HEK293T (cell line): ENCODE data around the gene FARP1.

ENCODE experiments used
- CTCF ChIA-PET: fragments of 350-600 bp; formaldehyde crosslinking; extraction: SDS; loops from one replicate; lab custom pipeline; 2021; ENCODE audit warnings: antibody characterized with exemption, inconsistent platforms; lab: Yijun Ruan, JAX
- POLR2A ChIA-PET: fragments of 350-600 bp; formaldehyde crosslinking; extraction: SDS; loops from one replicate; lab custom pipeline; 2020; ENCODE audit warnings: antibody characterized with exemption, inconsistent platforms; lab: Yijun Ruan, JAX
- DNase-seq: peaks from one replicate; pipeline ENCODE4 v3.0.0; 2012; ENCODE audit warnings: mixed read lengths; ENCODE audit errors: extremely low spot score
- ARNT ChIP-seq: fragments of 450-650 bp; IDR thresholded peaks from 2 replicates; pipeline ENCODE4 v1.6.1; 2017; ENCODE audit warnings: mild to moderate bottlenecking
- BHLHE40 ChIP-seq: fragments of 450-650 bp; IDR thresholded peaks from 2 replicates; pipeline ENCODE4 v1.6.1; 2016; ENCODE audit warnings: mild to moderate bottlenecking, moderate library complexity, borderline replicate concordance
- CTBP1 ChIP-seq: fragments of 450-650 bp; IDR thresholded peaks from 2 replicates; pipeline ENCODE4 v1.6.1; 2016; ENCODE audit warnings: borderline replicate concordance
- ELF4 ChIP-seq: fragments of 450-650 bp; IDR thresholded peaks from 2 replicates; pipeline ENCODE4 v1.6.1; 2017; ENCODE audit warnings: antibody characterized with exemption
- FOXA1 ChIP-seq: fragments of 450-650 bp; IDR thresholded peaks from 2 replicates; pipeline ENCODE4 v1.6.1; 2016; ENCODE audit warnings: mild to moderate bottlenecking
- FOXK2 ChIP-seq: fragments of 450-650 bp; IDR thresholded peaks from 2 replicates; pipeline ENCODE4 v1.6.1; 2016; ENCODE audit warnings: mild to moderate bottlenecking
- FOXM1 ChIP-seq: fragments of 450-650 bp; IDR thresholded peaks from 2 replicates; pipeline ENCODE4 v1.6.1; 2017; ENCODE audit warnings: mild to moderate bottlenecking, borderline replicate concordance
- HDGF ChIP-seq: fragments of 450-650 bp; IDR thresholded peaks from 2 replicates; pipeline ENCODE4 v1.6.1; 2017; ENCODE audit warnings: antibody characterized with exemption, borderline replicate concordance
- L3MBTL2 ChIP-seq: fragments of 450-650 bp; conservative IDR thresholded peaks from 2 replicates; pipeline ENCODE4 v1.6.1; 2016; ENCODE audit warnings: mild to moderate bottlenecking
- LEF1 ChIP-seq: fragments of 450-650 bp; IDR thresholded peaks from 2 replicates; pipeline ENCODE4 v1.6.1; 2017; ENCODE audit warnings: mild to moderate bottlenecking, borderline replicate concordance
- NFRKB ChIP-seq: fragments of 450-650 bp; IDR thresholded peaks from 2 replicates; pipeline ENCODE4 v1.6.1; 2016; ENCODE audit warnings: mild to moderate bottlenecking, moderate library complexity
- PKNOX1 ChIP-seq: fragments of 450-650 bp; IDR thresholded peaks from 2 replicates; pipeline ENCODE4 v1.6.1; 2016
- SP1 ChIP-seq: fragments of 450-650 bp; IDR thresholded peaks from 2 replicates; pipeline ENCODE4 v1.6.1; 2017
- SUZ12 ChIP-seq: fragments of 450-650 bp; IDR thresholded peaks from 2 replicates; pipeline ENCODE4 v1.6.1; 2016; ENCODE audit warnings: mild to moderate bottlenecking
- TARDBP ChIP-seq: fragments of 450-650 bp; IDR thresholded peaks from 2 replicates; pipeline ENCODE4 v1.6.1; 2016
- ZNF384 ChIP-seq: fragments of 450-650 bp; IDR thresholded peaks from 2 replicates; pipeline ENCODE4 v1.6.1; 2016

FARP1 gene

GRCh38 chr13:98187155-98187964, 44.5 kb downstream of the FARP1 start:
- no peak for TF ChIP-seq LEF1
- TF ChIP-seq PKNOX1 = peak; percentile 37; the same call in 1 of the 2 replicates
- no peak for TF ChIP-seq ELF4
- no peak for TF ChIP-seq HDGF
- TF ChIP-seq ARNT = no peak
- no peak for DNase-seq
- ChIA-PET CTCF (interaction anchor here (0.6 kb wide), 2 partner anchors 68 to 440 kb away, joined by 3 to 5 read pairs; no protein-coding TSS in a partner anchor), POLR2A (no interaction called here)

GRCh38 chr13:98187965-98188261, 45.0 kb downstream of the FARP1 start:
- ChIA-PET POLR2A (no interaction called here), CTCF (interaction anchor here (0.6 kb wide), 1 partner anchor 439 kb away, joined by 5 read pairs; no protein-coding TSS in a partner anchor)
- TF ChIP-seq SUZ12 (no peak), CTBP1 (no peak), FOXK2 (no peak), ELF4 (no peak), PKNOX1 (no peak), BHLHE40 (no peak), FOXM1 (no peak), ARNT (no peak), HDGF (no peak), LEF1 (no peak), SP1 (no peak), FOXA1 (no peak), NFRKB (no peak), L3MBTL2 (no peak), ZNF384 (no peak), TARDBP (no peak)
- DNase-seq = no peak

- CTCF ChIA-PET = no interaction called here
- no peak for DNase-seq
- TF ChIP-seq ELF4 = no peak
- POLR2A ChIA-PET = no interaction called here
These were observed 45.8 kb downstream of the FARP1 start for GRCh38 chr13:98188544-98189166.

GRCh38 chr13:98189841-98190505, 47.1 kb downstream of the FARP1 start:
- POLR2A ChIA-PET = no interaction called here
- DNase-seq = no peak
- TF ChIP-seq NFRKB = no peak
- TF ChIP-seq ZNF384 = no peak
- no peak for TF ChIP-seq CTBP1
- TF ChIP-seq ARNT = no peak
- no peak for TF ChIP-seq TARDBP
- TF ChIP-seq HDGF = no peak
- no peak for TF ChIP-seq SUZ12
- TF ChIP-seq FOXM1 = no peak
- TF ChIP-seq PKNOX1 = no peak
- no peak for TF ChIP-seq SP1
- TF ChIP-seq L3MBTL2 = no peak
- TF ChIP-seq FOXK2 = no peak
- TF ChIP-seq LEF1 = no peak
- CTCF ChIA-PET = interaction anchor here (0.6 kb wide), 1 partner anchor 111 kb away, joined by 3 read pairs; no protein-coding TSS in a partner anchor

- ChIA-PET CTCF (interaction anchor here (0.6 to 1.0 kb wide), 3 partner anchors 34 to 964 kb away, joined by 3 to 4 read pairs (median 3); no protein-coding TSS in a partner anchor), POLR2A (no interaction called here)
- DNase-seq = no peak
- TF ChIP-seq FOXM1 = no peak
- no peak for TF ChIP-seq ARNT
- no peak for TF ChIP-seq L3MBTL2
- TF ChIP-seq SUZ12 = no peak
- TF ChIP-seq ZNF384 = no peak
- no peak for TF ChIP-seq BHLHE40
- TF ChIP-seq NFRKB = no peak
- no peak for TF ChIP-seq PKNOX1
- TF ChIP-seq TARDBP = no peak
These were observed 48.1 kb downstream of the FARP1 start for GRCh38 chr13:98190889-98191444.
